ENCODE data around the gene PIPOX. TPM values are rescaled to one million over a fixed set of nuclear protein-coding genes. Genes with fewer than 3 reads are reported as not detected.

The PIPOX gene
- total and polyA plus RNA-seq, 2 donors = 0.96 to 1.3 TPM

GRCh38 chr17:29004081-29004692 lies 38.8 kb upstream of the PIPOX start:
- no peak overlapping the region for H3K4me3 ChIP-seq (ENCODE audit: low read length in 2 of 2)
- 61% methylated on average over 20 of the region's 20 CpGs for WGBS
- DNase-seq (ENCODE audit: low read depth in 6 of 9, low spot score in 9 of 9) = no peak
- H3K4me1 ChIP-seq (ENCODE audit: control insufficient read depth in 2 of 2, insufficient read depth in 2 of 2, low read length in 2 of 2) = peaks cover 0 to 4% of the 10 kb centered on the region in 2 donors
- H3K27me3 ChIP-seq (ENCODE audit: control insufficient read depth in 2 of 2, insufficient read depth in 1 of 2, low read length in 1 of 2) = peaks cover 35 to 89% of the 10 kb centered on the region in 2 donors
- no peak overlapping the region for H3K27ac ChIP-seq (ENCODE audit: low read depth in 1 of 2, low read length in 1 of 2)
- peaks cover 1 to 6% of the 10 kb centered on the region in 2 donors for H3K9me3 ChIP-seq (ENCODE audit: control insufficient read depth in 2 of 2, insufficient read depth in 1 of 2, low read length in 1 of 2)
- no peaks in the 10 kb centered on the region for H3K36me3 ChIP-seq (ENCODE audit: control insufficient read depth in 2 of 2, insufficient read depth in 2 of 2, low read length in 1 of 2)

DNA sequence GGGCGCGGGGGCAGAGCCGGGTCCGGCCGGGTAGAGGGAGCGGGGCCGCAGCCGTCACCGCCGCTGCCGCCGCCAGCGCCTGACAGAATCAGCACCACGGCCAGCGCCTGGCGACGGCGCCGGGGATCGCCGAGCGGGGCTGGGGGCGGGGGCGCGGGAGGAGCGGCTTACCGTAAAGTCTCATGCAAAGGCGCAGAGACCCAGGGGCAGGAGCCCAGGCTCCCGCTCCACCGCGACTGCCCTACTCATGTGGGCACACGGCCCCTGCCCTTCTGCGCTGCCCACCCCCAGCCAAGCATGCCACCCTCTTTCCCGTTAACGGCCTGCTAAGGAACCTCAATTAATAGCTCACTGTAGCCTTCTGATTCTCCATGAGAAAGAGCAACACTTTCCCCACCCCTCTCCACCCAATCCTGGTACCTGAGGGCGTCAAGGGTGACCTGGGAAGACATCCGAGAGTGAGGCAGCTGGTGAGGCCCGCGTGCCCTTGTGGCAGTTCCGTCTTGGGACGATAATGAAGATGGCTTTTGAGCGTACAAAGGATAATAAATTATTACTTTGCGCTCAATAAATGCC lies 36.9 kb upstream of the PIPOX start, which contains the start of gene SEZ6:
Gene SEZ6 (minus strand): TSS at position 98 of the 576 bp plus-strand sequence. CDS start 164 bp downstream, outside the sequence.
- WGBS = 4% methylated on average over 43 of the region's 43 CpGs
- H3K4me1 ChIP-seq (ENCODE audit: control insufficient read depth in 2 of 2, insufficient read depth in 2 of 2, low read length in 2 of 2) = peaks cover 0 to 4% of the 10 kb centered on the region in 2 donors
- peak within 1 kb of the TSS in 1 of 2 donors; percentile 17 for H3K4me3 ChIP-seq (ENCODE audit: low read length in 2 of 2)
- H3K27ac ChIP-seq (ENCODE audit: low read depth in 1 of 2, low read length in 1 of 2) = no peak within 1 kb of the TSS
- peaks cover 35 to 93% of the 10 kb centered on the region in 2 donors for H3K27me3 ChIP-seq (ENCODE audit: control insufficient read depth in 2 of 2, insufficient read depth in 1 of 2, low read length in 1 of 2)
- H3K9me3 ChIP-seq (ENCODE audit: control insufficient read depth in 2 of 2, insufficient read depth in 1 of 2, low read length in 1 of 2) = peaks cover 1 to 6% of the 10 kb centered on the region in 2 donors
- DNase-seq (ENCODE audit: low read depth in 6 of 9, low spot score in 9 of 9) = peak; percentile 14 to 83 (median 63)
- no peaks in the 10 kb centered on the region for H3K36me3 ChIP-seq (ENCODE audit: control insufficient read depth in 2 of 2, insufficient read depth in 2 of 2, low read length in 1 of 2)

- Histone ChIP-seq H3K36me3 (ENCODE audit: control insufficient read depth in 2 of 2, insufficient read depth in 2 of 2, low read length in 1 of 2) (no peaks in the 10 kb centered on the region), H3K4me3 (ENCODE audit: low read length in 2 of 2) (no peak overlapping the region), H3K4me1 (ENCODE audit: control insufficient read depth in 2 of 2, insufficient read depth in 2 of 2, low read length in 2 of 2) (peaks cover 0 to 4% of the 10 kb centered on the region in 2 donors), H3K9me3 (ENCODE audit: control insufficient read depth in 2 of 2, insufficient read depth in 1 of 2, low read length in 1 of 2) (peaks cover 1 to 6% of the 10 kb centered on the region in 2 donors), H3K27ac (ENCODE audit: low read depth in 1 of 2, low read length in 1 of 2) (no peak overlapping the region), H3K27me3 (ENCODE audit: control insufficient read depth in 2 of 2, insufficient read depth in 1 of 2, low read length in 1 of 2) (peaks cover 35 to 80% of the 10 kb centered on the region in 2 donors)
- DNase-seq (ENCODE audit: low read depth in 6 of 9, low spot score in 9 of 9) = no peak
- WGBS = 31% methylated on average over 2 of the region's 2 CpGs
These were observed 35.5 kb upstream of the PIPOX start for GRCh38 chr17:29007456-29007855.

DNA sequence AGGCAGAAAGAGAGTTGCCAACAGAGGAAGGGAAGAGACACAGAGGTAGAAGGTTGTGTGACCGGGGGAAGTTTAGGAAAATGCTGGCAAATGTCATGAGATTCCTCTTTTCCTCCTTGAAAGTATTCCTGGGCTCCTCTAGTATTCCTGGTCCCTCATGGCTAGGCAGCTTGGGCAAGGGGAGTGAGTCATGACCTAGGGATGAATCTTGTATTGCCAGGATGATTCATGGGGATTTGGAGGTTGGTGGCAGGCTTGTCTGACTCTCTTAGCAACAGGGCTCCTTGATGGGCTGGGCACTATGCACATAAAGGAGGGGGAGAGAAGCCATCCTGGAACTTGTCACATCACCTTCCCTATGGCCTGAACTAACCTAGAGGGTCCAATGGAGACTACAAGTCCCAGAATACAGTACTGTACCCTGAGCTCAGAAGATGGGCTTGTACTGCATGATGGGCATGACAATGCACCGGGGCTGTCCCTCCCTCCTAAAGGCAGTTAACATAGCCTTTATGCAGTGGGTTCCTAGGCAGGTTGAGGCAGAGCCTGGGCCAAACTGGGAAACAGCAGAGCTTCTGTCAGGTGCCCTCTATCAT lies 35.0 kb upstream of the PIPOX start:
- no peak overlapping the region for H3K27ac ChIP-seq (ENCODE audit: low read depth in 1 of 2, low read length in 1 of 2)
- H3K4me3 ChIP-seq (ENCODE audit: low read length in 2 of 2) = no peak overlapping the region
- WGBS = 72% methylated on average over 2 of the region's 2 CpGs
- peaks cover 0 to 4% of the 10 kb centered on the region in 2 donors for H3K4me1 ChIP-seq (ENCODE audit: control insufficient read depth in 2 of 2, insufficient read depth in 2 of 2, low read length in 2 of 2)
- no peak for DNase-seq (ENCODE audit: low read depth in 6 of 9, low spot score in 9 of 9)
- peaks cover 33 to 75% of the 10 kb centered on the region in 2 donors for H3K27me3 ChIP-seq (ENCODE audit: control insufficient read depth in 2 of 2, insufficient read depth in 1 of 2, low read length in 1 of 2)
- H3K36me3 ChIP-seq (ENCODE audit: control insufficient read depth in 2 of 2, insufficient read depth in 2 of 2, low read length in 1 of 2) = no peaks in the 10 kb centered on the region
- peaks cover 1 to 6% of the 10 kb centered on the region in 2 donors for H3K9me3 ChIP-seq (ENCODE audit: control insufficient read depth in 2 of 2, insufficient read depth in 1 of 2, low read length in 1 of 2)

DNA sequence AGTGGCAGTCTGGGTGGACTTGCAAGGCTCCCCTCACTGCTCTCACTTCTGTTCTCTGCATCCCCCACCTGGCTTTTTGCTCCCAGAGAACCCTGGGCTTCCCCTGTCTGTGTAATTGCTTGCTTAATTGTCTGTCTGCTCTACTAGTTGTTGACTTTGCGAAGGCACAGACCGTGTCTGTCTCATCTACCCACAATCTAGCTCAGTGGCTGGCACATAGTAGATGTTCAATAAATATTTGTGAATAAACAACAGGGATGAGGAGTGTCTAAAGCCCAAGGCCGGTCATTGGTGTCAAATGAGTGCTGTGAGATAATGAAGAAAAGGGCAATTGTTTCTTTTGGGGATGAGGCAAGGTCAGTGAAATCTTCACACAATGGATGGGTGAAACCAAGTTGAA lies 34.4 kb upstream of the PIPOX start:
- peaks cover 0 to 3% of the 10 kb centered on the region in 2 donors for H3K9me3 ChIP-seq (ENCODE audit: control insufficient read depth in 2 of 2, insufficient read depth in 1 of 2, low read length in 1 of 2)
- DNase-seq (ENCODE audit: low read depth in 6 of 9, low spot score in 9 of 9) = no peak
- H3K4me3 ChIP-seq (ENCODE audit: low read length in 2 of 2) = no peak overlapping the region
- WGBS = 77% methylated on average over 3 of the region's 3 CpGs
- H3K36me3 ChIP-seq (ENCODE audit: control insufficient read depth in 2 of 2, insufficient read depth in 2 of 2, low read length in 1 of 2) = no peaks in the 10 kb centered on the region
- H3K27me3 ChIP-seq (ENCODE audit: control insufficient read depth in 2 of 2, insufficient read depth in 1 of 2, low read length in 1 of 2) = peaks cover 29 to 70% of the 10 kb centered on the region in 2 donors
- no peak overlapping the region for H3K27ac ChIP-seq (ENCODE audit: low read depth in 1 of 2, low read length in 1 of 2)
- peaks cover 0 to 4% of the 10 kb centered on the region in 2 donors for H3K4me1 ChIP-seq (ENCODE audit: control insufficient read depth in 2 of 2, insufficient read depth in 2 of 2, low read length in 2 of 2)

DNA sequence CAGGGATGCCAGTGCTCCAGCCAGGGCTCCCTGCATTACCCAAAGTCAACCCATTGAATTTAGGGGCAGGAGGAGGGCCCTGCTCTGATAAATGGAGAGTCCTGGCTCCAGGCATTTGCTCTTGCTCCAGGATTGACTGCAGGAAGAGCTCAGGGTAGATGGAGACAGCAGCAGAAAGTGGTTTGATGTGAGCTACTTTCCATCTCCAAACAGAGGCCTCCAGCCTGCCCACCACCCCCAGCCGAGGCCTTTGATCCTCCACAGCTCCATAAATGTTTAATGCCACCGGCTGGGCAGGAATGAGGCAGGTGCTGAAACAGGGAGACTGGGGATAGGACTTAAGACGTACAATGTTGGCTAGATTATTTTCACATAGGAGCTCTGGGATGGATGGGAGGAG lies 32.8 kb upstream of the PIPOX start:
- peaks cover 0 to 4% of the 10 kb centered on the region in 2 donors for H3K4me1 ChIP-seq (ENCODE audit: control insufficient read depth in 2 of 2, insufficient read depth in 2 of 2, low read length in 2 of 2)
- DNase-seq (ENCODE audit: low read depth in 6 of 9, low spot score in 9 of 9) = no peak
- 37% methylated on average over 3 of the region's 3 CpGs for WGBS
- no peaks in the 10 kb centered on the region for H3K36me3 ChIP-seq (ENCODE audit: control insufficient read depth in 2 of 2, insufficient read depth in 2 of 2, low read length in 1 of 2)
- H3K9me3 ChIP-seq (ENCODE audit: control insufficient read depth in 2 of 2, insufficient read depth in 1 of 2, low read length in 1 of 2) = no peaks in the 10 kb centered on the region
- peaks cover 13 to 59% of the 10 kb centered on the region in 2 donors for H3K27me3 ChIP-seq (ENCODE audit: control insufficient read depth in 2 of 2, insufficient read depth in 1 of 2, low read length in 1 of 2)
- H3K4me3 ChIP-seq (ENCODE audit: low read length in 2 of 2) = no peak overlapping the region
- H3K27ac ChIP-seq (ENCODE audit: low read depth in 1 of 2, low read length in 1 of 2) = no peak overlapping the region

DNA sequence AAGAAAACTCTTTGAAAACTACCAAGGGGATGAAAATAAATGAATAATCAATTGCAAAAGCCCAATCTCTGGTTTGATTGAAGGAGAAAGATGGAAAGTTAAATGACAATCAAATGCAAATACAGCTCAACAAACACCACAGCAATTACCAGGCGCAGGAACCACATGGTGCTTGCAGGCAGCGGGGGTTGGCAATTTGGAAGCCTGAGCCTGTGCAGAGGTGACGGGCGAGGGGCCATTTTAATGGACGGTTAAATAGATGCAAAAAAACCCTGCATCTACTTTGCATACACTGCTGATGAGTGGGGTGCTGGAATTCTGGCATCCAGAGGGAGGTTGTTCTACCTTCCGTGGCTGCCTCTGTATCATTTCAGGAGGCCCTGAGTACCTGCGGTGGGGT lies 32.4 kb upstream of the PIPOX start:
- no peak overlapping the region for H3K4me3 ChIP-seq (ENCODE audit: low read length in 2 of 2)
- WGBS = 87% methylated on average over 7 of the region's 7 CpGs
- DNase-seq (ENCODE audit: low read depth in 6 of 9, low spot score in 9 of 9) = no peak
- H3K4me1 ChIP-seq (ENCODE audit: control insufficient read depth in 2 of 2, insufficient read depth in 2 of 2, low read length in 2 of 2) = peaks cover 0 to 4% of the 10 kb centered on the region in 2 donors
- no peaks in the 10 kb centered on the region for H3K36me3 ChIP-seq (ENCODE audit: control insufficient read depth in 2 of 2, insufficient read depth in 2 of 2, low read length in 1 of 2)
- H3K27me3 ChIP-seq (ENCODE audit: control insufficient read depth in 2 of 2, insufficient read depth in 1 of 2, low read length in 1 of 2) = peaks cover 9 to 57% of the 10 kb centered on the region in 2 donors
- no peaks in the 10 kb centered on the region for H3K9me3 ChIP-seq (ENCODE audit: control insufficient read depth in 2 of 2, insufficient read depth in 1 of 2, low read length in 1 of 2)
- no peak overlapping the region for H3K27ac ChIP-seq (ENCODE audit: low read depth in 1 of 2, low read length in 1 of 2)

DNA sequence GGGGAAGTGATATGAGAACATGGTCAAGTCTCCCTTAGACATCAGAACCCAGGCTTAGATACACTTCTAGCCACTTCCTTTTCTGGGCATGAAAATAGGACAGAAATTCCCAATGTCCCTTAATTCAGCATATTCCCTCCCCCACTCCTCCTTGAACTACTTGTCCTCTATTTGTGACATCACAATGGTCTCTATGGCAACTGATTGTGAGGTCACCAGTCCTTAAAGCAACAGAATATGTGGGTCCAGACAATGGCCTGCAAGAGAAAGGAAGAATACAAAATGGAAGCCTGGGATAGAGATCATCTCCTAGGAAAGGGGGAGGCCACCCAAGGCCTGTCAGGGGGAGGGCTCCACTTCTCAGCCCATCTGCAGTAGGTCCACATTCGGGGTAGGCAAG lies 30.4 kb upstream of the PIPOX start:
- Histone ChIP-seq H3K36me3 (ENCODE audit: control insufficient read depth in 2 of 2, insufficient read depth in 2 of 2, low read length in 1 of 2) (no peaks in the 10 kb centered on the region), H3K27ac (ENCODE audit: low read depth in 1 of 2, low read length in 1 of 2) (no peak overlapping the region), H3K9me3 (ENCODE audit: control insufficient read depth in 2 of 2, insufficient read depth in 1 of 2, low read length in 1 of 2) (no peaks in the 10 kb centered on the region), H3K4me3 (ENCODE audit: low read length in 2 of 2) (no peak overlapping the region), H3K4me1 (ENCODE audit: control insufficient read depth in 2 of 2, insufficient read depth in 2 of 2, low read length in 2 of 2) (no peaks in the 10 kb centered on the region), H3K27me3 (ENCODE audit: control insufficient read depth in 2 of 2, insufficient read depth in 1 of 2, low read length in 1 of 2) (peaks cover 3 to 51% of the 10 kb centered on the region in 2 donors)
- DNase-seq (ENCODE audit: low read depth in 6 of 9, low spot score in 9 of 9) = no peak
- WGBS = 95% methylated on average over 1 of the region's 1 CpG

- Histone ChIP-seq H3K9me3 (ENCODE audit: control insufficient read depth in 2 of 2, insufficient read depth in 1 of 2, low read length in 1 of 2) (no peaks in the 10 kb centered on the region), H3K27me3 (ENCODE audit: control insufficient read depth in 2 of 2, insufficient read depth in 1 of 2, low read length in 1 of 2) (peaks cover 9 to 52% of the 10 kb centered on the region in 2 donors), H3K4me3 (ENCODE audit: low read length in 2 of 2) (no peak overlapping the region), H3K4me1 (ENCODE audit: control insufficient read depth in 2 of 2, insufficient read depth in 2 of 2, low read length in 2 of 2) (peaks cover 0 to 4% of the 10 kb centered on the region in 2 donors), H3K27ac (ENCODE audit: low read depth in 1 of 2, low read length in 1 of 2) (no peak overlapping the region), H3K36me3 (ENCODE audit: control insufficient read depth in 2 of 2, insufficient read depth in 2 of 2, low read length in 1 of 2) (no peaks in the 10 kb centered on the region)
- DNase-seq (ENCODE audit: low read depth in 6 of 9, low spot score in 9 of 9) = no peak
- WGBS = 75% methylated on average over 5 of the region's 5 CpGs
These were observed 28.2 kb upstream of the PIPOX start for GRCh38 chr17:29014716-29015115.

Measured in thymus (tissue), 11 donors.